Omental fat pad (tissue), 4 donors: ENCODE results near the gene AGBL4. TPM values are rescaled to one million over a fixed set of nuclear protein-coding genes. Genes with fewer than 3 reads are reported as not detected.

Experiments used
- ATAC-seq: fragments of 150-250 bp; one replicate; pipeline ENCODE4 v1.9.1; 2016; ENCODE audit warnings: mild to moderate bottlenecking, moderate library complexity; ENCODE audit not compliant: low FRiP score
- DNase-seq: peaks from one replicate; pipeline ENCODE4 v3.0.0-alpha.2; 2019; ENCODE audit warnings: low spot score
- CTCF ChIP-seq, 3 donors: fragments of 450-650 bp; IDR thresholded peaks; one replicate each; pipeline ENCODE4 v1.5.1; 2016 to 2017; ENCODE audit warnings: antibody characterized with exemption in 3 of 3, mild to moderate bottlenecking in 3 of 3, moderate library complexity in 2 of 3
- total RNA-seq, 4 donors: library from RNA; depleted of rRNA; stranded (reverse); fragments of >200 nt; gene quantifications; one replicate each; pipeline ENCODE4 v1.1.0, GENCODE V29; 2016

AGBL4 gene
- total RNA-seq, 4 donors from 2014 or later: 0.31 to 1.1 (median 0.50) TPM

- TF ChIP-seq CTCF (IDR thresholded peaks at IDR 0.05): no peak
- DNase-seq: no peak
- ATAC-seq: no peak
Observed at GRCh38 chr1:48643193-48643592, 1380.6 kb downstream of the AGBL4 start.

- TF ChIP-seq CTCF (IDR thresholded peaks at IDR 0.05): no peak
- ATAC-seq (no peak), DNase-seq (no peak)
Observed at GRCh38 chr1:48640836-48641492, 1382.8 kb downstream of the AGBL4 start.

GRCh38 chr1:48629867-48630266, 1393.9 kb downstream of the AGBL4 start:
- TF ChIP-seq CTCF (IDR thresholded peaks at IDR 0.05): no peak
- DNase-seq (no peak), ATAC-seq (no peak)

- no peak for TF ChIP-seq CTCF (IDR thresholded peaks at IDR 0.05)
- DNase-seq (no peak), ATAC-seq (no peak)
Observed at GRCh38 chr1:48627486-48627885, 1396.3 kb downstream of the AGBL4 start.

GRCh38 chr1:48619539-48619938, 1404.2 kb downstream of the AGBL4 start:
- TF ChIP-seq CTCF (IDR thresholded peaks at IDR 0.05): no peak
- DNase-seq: no peak
- ATAC-seq: no peak

- ATAC-seq (no peak), DNase-seq (no peak)
- TF ChIP-seq CTCF (IDR thresholded peaks at IDR 0.05): no peak
Observed at GRCh38 chr1:48617252-48617651, 1406.5 kb downstream of the AGBL4 start.

GRCh38 chr1:48616710-48617109, 1407.0 kb downstream of the AGBL4 start:
- TF ChIP-seq CTCF (IDR thresholded peaks at IDR 0.05): no peak
- ATAC-seq (no peak), DNase-seq (no peak)
